Caco-2 (cell line): Measurements from ENCODE around the gene KNDC1. TPM values are rescaled to one million over a fixed set of nuclear protein-coding genes. Genes with fewer than 3 reads are reported as not detected.

ENCODE experiments used
- BruUV-seq: library from RNA; stranded (reverse); fragments of 400-500 nt; replicated peaks from 2 replicates; lab custom pipeline; 2021; lab: Mats Ljungman, UMichigan
- CTCF ChIA-PET: fragments of 300-600 bp; sonication (Branson Sonifier 250); formaldehyde crosslinking; loops from one replicate; lab custom pipeline; 2022; ENCODE audit warnings: antibody characterized with exemption; lab: Charles Lee
- POLR2A ChIA-PET: fragments of 300-600 bp; sonication (Branson Sonifier 250); formaldehyde crosslinking; loops from one replicate; lab custom pipeline; 2022; ENCODE audit warnings: antibody characterized with exemption; lab: Charles Lee
- DNase-seq, 2 experiments: peaks; one replicate each; pipeline versions ENCODE4 v3.0.0 to v3.0.0-alpha.2; 2020 to 2022
- H3K27me3 ChIP-seq: replicated peaks from 2 replicates; pipeline ENCODE4 v1.6.0; 2011; ENCODE audit warnings: low read length; ENCODE audit not compliant: control insufficient read depth, insufficient read depth
- H3K36me3 ChIP-seq: 2 replicates; pipeline ENCODE4 v1.5.1; 2011; ENCODE audit warnings: low read length; ENCODE audit not compliant: control insufficient read depth, insufficient read depth
- H3K4me1 ChIP-seq: fragments of 250-450 bp; sonication (Bioruptor Pico); 2 replicates; pipeline ENCODE4 v1.5.1; 2020; ENCODE audit warnings: mild to moderate bottlenecking
- H3K4me3 ChIP-seq: 2 replicates; pipeline ENCODE4 v1.5.1; 2011; ENCODE audit warnings: low read depth, mild to moderate bottlenecking, control low read depth, low read length
- H3K9me3 ChIP-seq: fragments of 250-450 bp; sonication (Bioruptor Pico); 2 replicates; pipeline ENCODE4 v1.5.1; 2020; ENCODE audit warnings: mild to moderate bottlenecking, moderate library complexity
- H3K27ac Mint-ChIP-seq: one replicate; pipeline ENCODE4 v1.8.0; 2022; ENCODE audit warnings: mixed read lengths; ENCODE audit not compliant: unreplicated experiment
- H3K27me3 Mint-ChIP-seq: one replicate; pipeline ENCODE4 v1.8.0; 2022; ENCODE audit warnings: mixed read lengths; ENCODE audit not compliant: insufficient read depth, unreplicated experiment
- H3K36me3 Mint-ChIP-seq: one replicate; pipeline ENCODE4 v1.8.0; 2022; ENCODE audit warnings: mild to moderate bottlenecking, mixed read lengths; ENCODE audit not compliant: insufficient read depth, unreplicated experiment
- H3K4me1 Mint-ChIP-seq: one replicate; pipeline ENCODE4 v1.8.0; 2022; ENCODE audit warnings: low read depth, mixed read lengths; ENCODE audit not compliant: unreplicated experiment
- H3K4me3 Mint-ChIP-seq: one replicate; pipeline ENCODE4 v1.8.0; 2022; ENCODE audit warnings: mild to moderate bottlenecking, moderate library complexity, mixed read lengths; ENCODE audit not compliant: unreplicated experiment
- H3K9me3 Mint-ChIP-seq: one replicate; pipeline ENCODE4 v1.8.0; 2022; ENCODE audit warnings: mixed read lengths; ENCODE audit not compliant: unreplicated experiment
- intact Hi-C: fragments of 100-400 bp; cut with micrococcal nuclease; formaldehyde crosslinking; loops from one replicate; pipeline ENCODE4 v1.10.0; 2022; ENCODE audit not compliant: unreplicated experiment
- total RNA-seq: library from RNA; stranded (reverse); gene quantifications from 2 replicates; pipeline ENCODE4 v1.2.3, GENCODE V29; 2022
- TF ChIP-seq, protein P1 (sequence below), 2 experiments: fragments of 200-600 bp in 1 of 2; IDR thresholded peaks; 1 replicate in 1 of 2; 2 replicates in 1 of 2; pipeline versions ENCODE4 v1.5.1 to v1.8.0; 2011 to 2022; ENCODE audit warnings: antibody characterized with exemption in 1 of 2, control low read depth in 1 of 2, inconsistent platforms in 1 of 2, low read depth in 1 of 2, low read length in 1 of 2, mild to moderate bottlenecking in 1 of 2, moderate library complexity in 1 of 2; ENCODE audit not compliant: insufficient read depth in 1 of 2, severe bottlenecking in 1 of 2, unreplicated experiment in 1 of 2

KNDC1 gene
- total RNA-seq, 1 experiment from 2014 or later: 3.2 TPM

DNA sequence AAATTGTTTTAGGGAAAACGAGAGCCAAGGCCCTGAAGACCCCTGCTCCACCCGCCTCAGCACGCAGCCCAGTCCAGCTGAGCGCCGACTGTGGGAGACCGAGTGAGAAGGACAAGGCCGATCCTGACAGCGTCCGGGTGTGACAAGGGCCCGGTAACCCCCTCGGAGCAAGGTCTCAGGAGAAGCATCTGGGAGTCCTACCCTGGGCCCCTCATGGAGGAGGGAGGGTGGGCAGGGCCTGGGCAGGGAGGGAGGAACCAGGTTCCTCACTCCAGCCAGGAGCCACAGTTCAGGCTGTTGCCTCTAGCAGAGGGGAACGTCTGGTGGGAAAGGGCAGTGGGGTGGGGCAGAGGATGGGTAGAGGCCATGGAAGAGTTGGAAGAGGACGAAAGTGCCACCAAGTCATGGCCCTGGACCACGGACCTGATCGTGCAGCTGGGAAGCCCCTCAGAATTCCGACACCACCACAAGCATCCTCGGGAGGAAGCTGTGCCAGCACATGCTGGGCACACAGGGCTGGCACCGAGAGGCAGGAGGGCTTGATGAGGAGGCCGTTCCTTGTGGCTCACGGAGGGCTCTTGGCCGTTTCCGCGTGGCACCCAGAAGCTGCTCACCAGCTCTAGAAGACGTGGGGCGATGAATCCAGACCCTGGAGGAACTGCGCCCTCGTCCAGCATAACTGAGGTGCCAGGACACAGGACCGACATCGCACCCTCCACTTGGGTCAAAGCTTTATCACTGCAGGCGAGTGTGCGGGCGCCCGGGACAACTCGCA is 2.2 kb upstream of the KNDC1 start:
- intact Hi-C loops: no loop called here
- Mint-ChIP-seq H3K27ac (no peak overlapping the region), H3K27me3 (no peaks in the 10 kb centered on the region), H3K9me3 (no peaks in the 10 kb centered on the region), H3K36me3 (no peaks in the 10 kb centered on the region), H3K4me3 (no peak overlapping the region), H3K4me1 (peaks cover 3% of the 10 kb centered on the region)
- CTCF ChIA-PET: no interaction called here
- DNase-seq: peak in 1 of 2 experiments; percentile 35
- no TSS peak for BruUV-seq
- Histone ChIP-seq H3K27me3 (no peaks in the 10 kb centered on the region; the same call in 1 of the 2 replicates), H3K4me1 (peaks cover 29% of the 10 kb centered on the region), H3K9me3 (no peaks in the 10 kb centered on the region), H3K4me3 (no peak overlapping the region), H3K36me3 (no peaks in the 10 kb centered on the region)
- POLR2A ChIA-PET: no interaction called here
- TF ChIP-seq, protein P1, sequence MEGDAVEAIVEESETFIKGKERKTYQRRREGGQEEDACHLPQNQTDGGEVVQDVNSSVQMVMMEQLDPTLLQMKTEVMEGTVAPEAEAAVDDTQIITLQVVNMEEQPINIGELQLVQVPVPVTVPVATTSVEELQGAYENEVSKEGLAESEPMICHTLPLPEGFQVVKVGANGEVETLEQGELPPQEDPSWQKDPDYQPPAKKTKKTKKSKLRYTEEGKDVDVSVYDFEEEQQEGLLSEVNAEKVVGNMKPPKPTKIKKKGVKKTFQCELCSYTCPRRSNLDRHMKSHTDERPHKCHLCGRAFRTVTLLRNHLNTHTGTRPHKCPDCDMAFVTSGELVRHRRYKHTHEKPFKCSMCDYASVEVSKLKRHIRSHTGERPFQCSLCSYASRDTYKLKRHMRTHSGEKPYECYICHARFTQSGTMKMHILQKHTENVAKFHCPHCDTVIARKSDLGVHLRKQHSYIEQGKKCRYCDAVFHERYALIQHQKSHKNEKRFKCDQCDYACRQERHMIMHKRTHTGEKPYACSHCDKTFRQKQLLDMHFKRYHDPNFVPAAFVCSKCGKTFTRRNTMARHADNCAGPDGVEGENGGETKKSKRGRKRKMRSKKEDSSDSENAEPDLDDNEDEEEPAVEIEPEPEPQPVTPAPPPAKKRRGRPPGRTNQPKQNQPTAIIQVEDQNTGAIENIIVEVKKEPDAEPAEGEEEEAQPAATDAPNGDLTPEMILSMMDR (IDR thresholded peaks at IDR 0.05; ENCODE audit: insufficient read depth in 1 of 2, low read depth in 1 of 2, low read length in 1 of 2, severe bottlenecking in 1 of 2, unreplicated experiment in 1 of 2): no peak

DNA sequence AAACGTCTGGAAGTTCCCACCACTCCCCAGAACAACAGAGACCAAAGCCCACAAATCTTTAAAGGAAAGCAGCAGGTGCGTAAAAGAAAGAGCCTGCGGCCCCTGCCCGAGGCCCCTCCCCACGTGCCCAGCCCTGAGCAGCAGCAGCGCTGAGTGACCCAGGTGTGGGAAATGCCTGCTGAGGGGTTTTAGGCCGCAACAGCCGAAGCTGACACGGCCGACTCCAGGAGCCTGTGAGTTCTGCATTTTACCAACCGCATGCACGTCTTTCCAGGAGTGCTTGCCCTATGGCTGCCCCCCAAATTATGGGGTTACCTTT is 1.6 kb upstream of the KNDC1 start:
- no peak overlapping the region for H3K27ac Mint-ChIP-seq
- no peak overlapping the region for H3K4me3 Mint-ChIP-seq
- ChIA-PET POLR2A (no interaction called here), CTCF (no interaction called here)
- peak in 1 of 2 experiments; percentile 30 for DNase-seq
- Histone ChIP-seq H3K4me3 (no peak overlapping the region), H3K4me1 (peaks cover 29% of the 10 kb centered on the region), H3K36me3 (no peaks in the 10 kb centered on the region), H3K27me3 (no peaks in the 10 kb centered on the region; the same call in 1 of the 2 replicates), H3K9me3 (no peaks in the 10 kb centered on the region)
- H3K27me3 Mint-ChIP-seq: no peaks in the 10 kb centered on the region
- H3K4me1 Mint-ChIP-seq: no peaks in the 10 kb centered on the region
- TF ChIP-seq, protein P1 (IDR thresholded peaks at IDR 0.05; ENCODE audit: insufficient read depth in 1 of 2, low read depth in 1 of 2, low read length in 1 of 2, severe bottlenecking in 1 of 2, unreplicated experiment in 1 of 2): no peak
- intact Hi-C loops: no loop called here
- BruUV-seq: no TSS peak
- no peaks in the 10 kb centered on the region for H3K9me3 Mint-ChIP-seq
- H3K36me3 Mint-ChIP-seq: no peaks in the 10 kb centered on the region

DNA sequence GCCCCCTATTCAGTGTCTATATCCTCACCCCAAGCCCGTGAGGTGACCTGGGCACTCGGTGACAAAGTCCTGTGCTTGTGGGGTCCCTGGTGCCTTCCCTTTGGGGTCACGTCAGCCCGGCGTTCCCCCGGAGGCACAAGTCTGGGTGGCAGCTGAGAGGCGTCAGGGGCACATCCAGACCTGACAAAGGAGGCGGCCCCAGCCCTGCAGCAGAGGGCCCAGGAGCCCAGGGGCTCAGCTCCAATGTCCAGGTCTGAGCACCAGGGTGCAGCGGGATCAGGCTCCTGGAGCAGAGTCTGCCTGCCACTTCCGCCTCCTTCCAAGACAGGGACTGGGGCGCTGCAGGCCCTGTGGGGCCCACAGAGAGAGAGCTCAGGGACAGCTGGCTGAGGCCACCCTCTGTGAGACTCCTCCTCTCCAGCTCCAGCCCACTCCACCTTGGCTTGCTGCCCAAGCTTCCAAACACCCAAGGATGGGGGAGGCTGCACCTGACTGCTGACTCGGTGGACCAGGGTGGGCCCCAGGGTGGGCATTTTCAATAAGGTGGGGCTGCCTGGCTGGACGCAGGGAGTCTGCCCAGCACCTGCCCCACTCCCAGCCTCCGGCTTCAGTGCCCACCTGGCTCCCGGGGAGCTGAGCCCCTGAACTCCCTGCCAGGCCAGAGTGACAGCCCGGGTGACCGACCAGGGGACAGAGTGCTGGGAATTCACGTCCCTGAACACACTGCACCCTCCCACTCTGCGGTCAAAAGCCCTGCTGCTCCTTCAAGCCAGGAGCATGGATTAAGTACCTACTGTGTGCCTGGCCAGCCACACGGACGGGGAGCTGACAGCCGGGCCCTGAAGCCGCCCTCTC is 1.0 kb upstream of the KNDC1 start:
- ChIA-PET POLR2A (no interaction called here), CTCF (no interaction called here)
- TF ChIP-seq, protein P1 (IDR thresholded peaks at IDR 0.05; ENCODE audit: insufficient read depth in 1 of 2, low read depth in 1 of 2, low read length in 1 of 2, severe bottlenecking in 1 of 2, unreplicated experiment in 1 of 2): no peak
- no peaks in the 10 kb centered on the region for H3K27me3 Mint-ChIP-seq
- H3K4me1 ChIP-seq: peaks cover 29% of the 10 kb centered on the region
- H3K27ac Mint-ChIP-seq: no peak overlapping the region
- no peaks in the 10 kb centered on the region for H3K4me1 Mint-ChIP-seq
- no peak overlapping the region for H3K4me3 ChIP-seq
- H3K9me3 Mint-ChIP-seq: no peaks in the 10 kb centered on the region
- no peaks in the 10 kb centered on the region for H3K9me3 ChIP-seq
- peak overlapping the region; percentile 31 for H3K4me3 Mint-ChIP-seq
- BruUV-seq: no TSS peak
- H3K27me3 ChIP-seq: no peaks in the 10 kb centered on the region; the same call in 1 of the 2 replicates
- intact Hi-C loops: no loop called here
- H3K36me3 ChIP-seq: no peaks in the 10 kb centered on the region
- DNase-seq: peak; percentile 54 to 74
- no peaks in the 10 kb centered on the region for H3K36me3 Mint-ChIP-seq
